BE2C (cell line): ENCODE measurements around the gene KCTD6.

ENCODE experiments used
- DNase-seq: peaks from one replicate; pipeline ENCODE4 v3.0.0-alpha.2; 2020
- H3K27me3 ChIP-seq: fragments of 250-450 bp; sonication (Bioruptor Pico); 2 replicates; pipeline ENCODE4 v1.5.1; 2020; ENCODE audit warnings: mild to moderate bottlenecking
- H3K36me3 ChIP-seq: fragments of 250-450 bp; sonication (Bioruptor Pico); 2 replicates; pipeline ENCODE4 v1.5.1; 2020; ENCODE audit warnings: mild to moderate bottlenecking
- H3K4me1 ChIP-seq: fragments of 250-450 bp; sonication (Bioruptor Pico); 2 replicates; pipeline ENCODE4 v1.5.1; 2020
- H3K4me3 ChIP-seq: 2 replicates; pipeline ENCODE4 v1.5.1; 2011; ENCODE audit warnings: low read depth, low read length
- H3K9me3 ChIP-seq: fragments of 250-450 bp; sonication (Bioruptor Pico); 2 replicates; pipeline ENCODE4 v1.5.1; 2020
- CTCF ChIP-seq: IDR thresholded peaks from 2 replicates; pipeline ENCODE4 v1.5.1; 2012; ENCODE audit warnings: mild to moderate bottlenecking, low read depth, low read length

Gene KCTD6

GRCh38 chr3:58490860-58491501, 915 bp upstream of the KCTD6 start:
- H3K4me1 ChIP-seq, result no peaks in the 10 kb centered on the region
- no peak for TF ChIP-seq CTCF
- no peaks in the 10 kb centered on the region for H3K36me3 ChIP-seq
- no peaks in the 10 kb centered on the region for H3K9me3 ChIP-seq
- H3K4me3 ChIP-seq, result peak overlapping the region; percentile 44
- no peak for DNase-seq
- no peaks in the 10 kb centered on the region for H3K27me3 ChIP-seq

- no peak for TF ChIP-seq CTCF
- Histone ChIP-seq H3K27me3 (no peaks in the 10 kb centered on the region), H3K4me1 (no peaks in the 10 kb centered on the region), H3K36me3 (no peaks in the 10 kb centered on the region), H3K4me3 (peak overlapping the region; percentile 83), H3K9me3 (no peaks in the 10 kb centered on the region)
- no peak for DNase-seq
These were observed 604 bp downstream of the KCTD6 start for GRCh38 chr3:58492494-58492905.

GRCh38 chr3:58494107-58494506, 2.2 kb downstream of the KCTD6 start:
- TF ChIP-seq CTCF, result no peak
- Histone ChIP-seq H3K27me3 (no peaks in the 10 kb centered on the region), H3K4me3 (peak overlapping the region; percentile 83), H3K36me3 (no peaks in the 10 kb centered on the region), H3K9me3 (no peaks in the 10 kb centered on the region), H3K4me1 (no peaks in the 10 kb centered on the region)
- DNase-seq, result no peak

GRCh38 chr3:58495101-58495500, 3.2 kb downstream of the KCTD6 start:
- Histone ChIP-seq H3K4me1 (no peaks in the 10 kb centered on the region), H3K4me3 (no peak overlapping the region), H3K9me3 (no peaks in the 10 kb centered on the region), H3K36me3 (no peaks in the 10 kb centered on the region), H3K27me3 (no peaks in the 10 kb centered on the region)
- TF ChIP-seq CTCF, result no peak
- no peak for DNase-seq

GRCh38 chr3:58496206-58496857, 4.4 kb downstream of the KCTD6 start:
- no peak for DNase-seq
- Histone ChIP-seq H3K9me3 (no peaks in the 10 kb centered on the region), H3K4me1 (no peaks in the 10 kb centered on the region), H3K4me3 (no peak overlapping the region), H3K36me3 (no peaks in the 10 kb centered on the region), H3K27me3 (no peaks in the 10 kb centered on the region)
- no peak for TF ChIP-seq CTCF

- H3K4me1 ChIP-seq, result no peaks in the 10 kb centered on the region
- no peaks in the 10 kb centered on the region for H3K9me3 ChIP-seq
- H3K4me3 ChIP-seq, result no peak overlapping the region
- no peak for DNase-seq
- H3K27me3 ChIP-seq, result no peaks in the 10 kb centered on the region
- TF ChIP-seq CTCF, result no peak
- no peaks in the 10 kb centered on the region for H3K36me3 ChIP-seq
These were observed 5.2 kb downstream of the KCTD6 start for GRCh38 chr3:58497097-58497496.
